GM21526 (cell line): ENCODE data around the gene PLEKHA6.
"Not testable (repeated sequence)": the region's sequence is repeated elsewhere in the genome, so short reads cannot be mapped to it uniquely, and the experiment has no call there.

Experiments
- ATAC-seq: cut with Tn5 transposase; IDR thresholded peaks from one replicate; pipeline ENCODE4 v1.9.1; 2021; ENCODE audit warnings: moderate library complexity; ENCODE audit not compliant: unreplicated experiment, low FRiP score

PLEKHA6 gene

DNA sequence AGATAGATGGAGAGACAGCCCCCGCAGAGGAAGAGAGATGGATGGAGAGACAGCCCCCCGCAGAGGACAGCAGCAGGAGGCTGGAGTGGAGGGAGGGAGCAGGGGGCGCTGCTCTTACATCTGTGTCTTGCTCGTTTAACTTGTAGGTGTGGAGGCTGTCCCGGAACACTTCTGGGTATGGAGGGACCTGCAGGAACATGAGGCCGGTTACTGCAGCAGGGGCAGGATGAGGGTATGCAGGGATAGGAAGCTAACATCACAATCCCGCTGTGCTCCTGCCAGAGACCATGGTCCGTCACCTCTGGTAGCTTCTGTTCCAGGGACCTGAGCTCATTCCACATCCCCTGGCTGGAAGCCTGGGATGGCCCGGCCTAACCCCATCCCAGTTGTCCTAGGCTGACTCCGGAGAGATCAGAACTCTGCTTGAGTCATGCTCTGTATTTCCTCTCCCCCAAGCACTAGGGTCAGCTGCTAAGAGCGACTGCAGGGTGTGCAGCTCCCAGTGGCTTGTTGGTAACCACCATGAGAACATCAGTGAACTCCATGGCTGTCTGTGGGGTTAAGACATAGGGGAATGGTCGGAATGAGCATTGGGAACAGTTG, 109.2 kb downstream of the PLEKHA6 start:
- no peak for ATAC-seq

DNA sequence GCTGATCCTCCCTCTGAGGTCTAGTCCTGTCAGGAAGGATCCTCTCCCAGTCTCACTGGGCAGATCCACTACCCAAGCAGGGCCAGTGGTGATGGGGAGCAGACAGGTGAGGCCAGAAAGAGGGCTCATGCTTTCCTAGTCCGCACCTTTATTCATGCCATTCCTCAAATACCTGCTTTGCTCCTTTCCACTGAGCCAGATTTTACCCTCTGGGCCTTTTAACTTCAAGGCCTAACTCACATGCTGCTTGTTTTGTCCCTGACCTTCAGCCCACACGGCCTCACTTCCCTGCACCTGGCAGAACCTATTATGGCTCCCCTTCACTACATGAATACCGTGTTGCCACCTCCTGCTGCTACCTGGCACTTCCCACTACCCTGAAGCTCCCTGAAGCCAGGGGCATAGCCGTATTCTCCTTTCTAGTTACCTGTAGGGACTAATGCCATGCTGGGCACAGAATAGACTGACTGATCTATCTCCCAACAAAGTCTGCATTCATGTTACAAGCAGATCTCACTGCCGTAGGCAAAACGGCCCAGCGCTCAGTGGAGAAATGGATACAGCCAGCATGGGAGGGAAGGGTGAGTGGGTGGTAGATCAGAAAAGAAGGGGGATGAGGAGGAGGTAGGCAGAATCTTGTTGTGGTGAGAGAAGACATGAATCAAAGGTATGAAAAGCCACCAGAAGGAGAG, 109.8 kb downstream of the PLEKHA6 start:
- ATAC-seq, result no peak

DNA sequence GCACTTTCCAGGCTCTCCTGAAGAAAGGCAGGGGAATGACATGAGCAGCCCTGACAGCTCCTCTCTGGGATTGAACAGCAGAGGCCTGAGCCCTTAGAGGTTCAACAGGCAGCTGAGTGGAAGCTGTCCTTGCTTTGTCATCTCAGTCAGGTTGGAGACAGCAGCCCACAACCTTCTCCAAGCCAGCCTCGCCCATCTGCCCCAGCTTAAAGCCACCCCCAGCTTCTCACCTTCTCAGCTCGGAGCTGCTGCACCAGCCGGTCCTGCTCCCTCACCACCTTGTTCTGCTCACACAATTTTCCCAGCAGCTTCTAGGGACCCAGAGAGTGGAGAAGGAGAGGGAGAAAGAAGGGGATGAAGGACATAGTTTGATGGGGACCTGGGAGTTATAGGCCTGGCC, 110.8 kb downstream of the PLEKHA6 start:
- no peak for ATAC-seq

DNA sequence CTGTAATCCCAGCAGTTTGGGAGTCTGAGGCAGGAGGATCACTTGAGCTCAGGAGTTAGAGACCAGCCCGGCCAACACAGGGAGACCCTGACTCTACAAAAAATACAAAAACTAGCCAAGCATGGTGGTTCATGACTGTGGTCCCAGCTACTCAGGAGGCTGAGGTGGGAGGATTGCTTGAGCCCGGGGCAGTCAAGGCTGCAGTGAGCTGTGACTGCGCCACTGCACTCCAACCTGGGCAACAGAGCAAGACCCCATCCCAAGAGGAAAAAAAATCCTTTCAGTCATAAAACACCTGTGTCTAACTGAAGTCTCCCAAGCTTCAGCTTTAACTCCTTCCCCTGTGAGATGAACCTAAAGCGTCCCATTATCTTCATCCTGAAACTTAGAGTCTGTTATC, 112.9 kb downstream of the PLEKHA6 start:
- ATAC-seq, result no peak

DNA sequence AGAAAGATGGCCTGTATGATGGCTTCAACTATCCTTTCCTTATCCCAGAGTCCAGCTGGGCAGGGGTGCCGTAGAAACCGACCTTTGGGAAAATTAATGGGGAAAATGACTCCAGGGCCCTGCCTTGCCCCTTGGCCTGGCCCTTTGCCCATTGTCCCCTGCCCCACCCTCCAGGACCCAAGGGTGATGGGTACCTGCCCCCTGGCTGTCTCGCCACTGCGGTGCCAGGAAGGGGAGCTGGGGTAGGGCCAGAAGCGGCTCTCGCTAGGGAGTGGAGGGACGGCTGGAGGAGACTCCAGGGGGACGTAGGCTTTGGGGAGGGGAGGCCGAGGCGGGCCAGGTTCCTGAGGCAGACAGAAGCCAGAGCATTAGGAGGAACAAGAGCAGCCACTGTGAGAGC, 116.8 kb downstream of the PLEKHA6 start:
- ATAC-seq, result no peak

DNA sequence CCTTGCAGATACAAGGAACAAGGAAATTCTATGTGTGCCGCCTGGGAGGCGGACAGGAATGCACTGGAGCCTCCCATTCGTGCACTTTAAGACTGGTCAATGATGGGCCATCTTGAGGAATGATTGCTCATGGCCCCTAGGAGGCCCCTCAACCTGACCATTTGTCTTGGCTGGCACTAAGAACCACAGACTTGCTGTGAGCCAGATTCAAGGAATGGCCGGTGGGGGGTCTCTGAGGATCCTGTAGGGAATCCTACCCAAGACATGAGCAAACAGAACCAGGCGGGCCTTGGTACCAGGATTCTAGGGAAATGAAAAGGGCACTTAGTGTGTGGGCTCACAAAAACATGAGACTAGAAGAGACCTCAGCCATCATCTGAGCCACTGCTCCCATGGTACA, 117.8 kb downstream of the PLEKHA6 start:
- ATAC-seq, result no peak

DNA sequence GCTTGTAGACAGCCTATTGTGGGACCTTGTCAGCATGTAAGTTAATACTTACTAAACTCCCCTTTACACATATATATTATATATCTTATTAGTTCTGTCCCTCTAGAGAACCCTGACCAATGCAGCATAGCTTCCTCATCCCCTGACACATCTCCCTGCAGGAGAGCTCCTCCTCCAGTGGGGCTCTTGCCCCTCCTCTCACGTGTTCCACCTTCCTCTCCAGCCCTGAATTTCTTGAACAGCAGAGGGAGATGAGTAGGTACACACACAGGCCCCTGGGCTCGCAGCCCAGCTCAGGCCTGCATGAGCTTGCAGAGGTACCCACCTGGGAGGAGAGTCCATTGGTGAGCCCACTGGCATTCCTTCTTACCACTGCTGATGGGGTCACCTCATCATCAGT, 118.7 kb downstream of the PLEKHA6 start:
- no peak for ATAC-seq

DNA sequence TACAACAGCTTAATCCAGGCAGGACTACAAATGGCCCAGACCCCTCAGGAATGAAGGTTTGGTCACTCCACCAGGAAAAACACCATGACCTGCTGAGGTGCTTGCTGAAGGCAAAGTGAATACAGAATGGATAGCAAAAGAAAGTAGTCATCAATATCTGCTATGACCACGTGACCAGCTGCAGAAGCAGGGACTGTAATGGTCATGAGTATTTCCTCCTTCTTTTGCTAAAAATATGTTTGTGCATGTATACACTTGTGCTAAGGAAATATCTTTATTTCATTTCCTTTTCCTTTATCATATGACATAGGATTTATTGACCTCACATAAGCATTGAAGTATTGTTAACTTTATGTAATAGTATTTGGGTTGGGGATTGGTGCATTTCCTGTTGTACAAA, 119.5 kb downstream of the PLEKHA6 start:
- no peak for ATAC-seq

DNA sequence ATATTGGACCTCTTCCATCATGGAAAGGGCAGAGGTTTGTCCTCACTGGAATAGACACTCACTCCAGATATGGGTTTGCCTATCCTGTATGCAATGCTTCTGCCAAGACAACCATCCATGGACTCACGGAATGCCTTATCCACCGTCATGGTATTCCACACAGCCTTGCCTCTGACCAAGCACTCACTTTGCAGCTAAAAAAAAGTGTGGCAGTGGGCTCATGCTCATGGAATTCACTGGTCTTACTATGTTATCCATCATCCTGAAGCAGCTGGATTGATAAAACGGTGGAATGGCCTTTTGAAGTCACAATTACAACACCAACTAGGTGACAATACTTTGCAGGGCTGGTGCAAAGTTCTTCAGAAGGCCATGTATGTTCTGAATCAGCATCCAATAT, 120.3 kb downstream of the PLEKHA6 start:
- ATAC-seq, result not testable (repeated sequence)

DNA sequence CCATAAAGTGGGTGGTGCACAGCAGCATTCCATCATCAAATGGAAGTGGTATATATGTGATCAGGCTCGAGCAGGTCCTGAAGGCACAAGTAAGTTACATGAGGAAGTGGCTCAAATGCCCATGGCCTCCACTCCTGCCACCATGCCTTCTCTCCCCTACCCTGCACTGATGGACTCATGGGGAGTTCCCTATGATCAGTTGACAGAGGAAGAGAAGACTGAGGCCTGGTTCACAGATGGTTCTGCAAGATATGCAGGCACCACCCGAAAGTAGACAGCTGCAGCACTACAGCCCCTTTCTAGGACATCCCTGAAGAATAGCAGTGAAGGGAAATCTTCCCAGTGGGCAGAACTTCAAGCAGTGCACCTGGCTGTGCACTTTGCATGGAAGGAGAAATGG, 121.2 kb downstream of the PLEKHA6 start:
- ATAC-seq, result not testable (repeated sequence)

DNA sequence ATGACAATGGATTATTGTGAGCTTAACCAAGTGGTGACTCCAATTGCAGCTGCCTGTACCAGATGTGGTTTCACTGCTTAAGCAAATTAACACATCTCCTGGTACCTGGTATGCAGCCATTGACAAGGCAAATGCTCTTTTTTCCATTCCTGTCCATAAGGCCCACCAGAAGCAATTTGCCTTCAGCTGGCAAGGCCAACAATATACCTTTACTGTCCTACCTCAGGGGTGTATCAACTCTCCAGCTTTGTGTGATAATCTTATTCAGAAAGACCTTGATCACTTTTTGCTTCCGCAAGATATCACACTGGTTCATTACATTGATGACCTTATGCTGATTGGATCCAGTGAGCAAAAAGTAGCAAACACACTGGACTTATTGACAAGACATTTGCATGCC, 122.2 kb downstream of the PLEKHA6 start:
- not testable (repeated sequence) for ATAC-seq

DNA sequence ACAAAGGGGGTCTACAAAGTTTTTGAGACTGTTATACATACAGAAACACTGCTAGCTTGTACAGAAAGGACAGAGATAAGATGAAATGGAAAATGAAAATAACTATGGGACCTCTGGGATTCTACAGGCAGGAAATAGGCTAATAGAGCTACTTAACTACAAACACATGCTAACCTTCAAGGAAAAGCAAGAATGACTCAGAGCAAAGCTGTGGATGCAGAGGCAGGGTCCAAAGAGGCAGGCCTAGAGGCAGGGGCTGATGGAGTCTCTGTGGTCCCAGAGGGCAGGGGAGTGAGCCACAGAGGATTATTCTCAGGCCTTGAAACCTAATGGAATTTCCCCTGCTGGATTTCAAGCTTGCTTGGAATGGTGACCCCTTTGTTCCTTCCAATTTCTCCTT, 127.2 kb downstream of the PLEKHA6 start:
- ATAC-seq, result no peak

DNA sequence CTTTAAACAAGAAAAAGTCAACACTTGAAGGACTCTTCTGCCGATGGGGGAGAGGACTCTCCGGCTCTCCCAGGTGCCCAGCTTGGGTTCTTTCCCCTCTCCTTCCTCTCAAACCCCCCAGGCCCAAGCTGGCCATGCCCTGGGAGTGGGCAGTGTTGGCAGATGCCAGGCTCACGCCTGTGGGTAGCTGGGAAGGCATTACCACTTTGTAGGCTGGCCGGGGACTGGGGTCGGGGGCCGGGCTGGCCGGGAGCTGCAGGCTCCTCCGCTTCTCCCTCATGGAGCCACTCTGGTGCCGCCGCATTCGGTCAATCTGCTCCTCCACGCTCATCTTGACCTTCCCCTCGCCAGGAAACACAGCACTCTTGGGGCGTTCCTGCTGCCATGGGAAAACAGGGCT, 129.5 kb downstream of the PLEKHA6 start:
- no peak for ATAC-seq

DNA sequence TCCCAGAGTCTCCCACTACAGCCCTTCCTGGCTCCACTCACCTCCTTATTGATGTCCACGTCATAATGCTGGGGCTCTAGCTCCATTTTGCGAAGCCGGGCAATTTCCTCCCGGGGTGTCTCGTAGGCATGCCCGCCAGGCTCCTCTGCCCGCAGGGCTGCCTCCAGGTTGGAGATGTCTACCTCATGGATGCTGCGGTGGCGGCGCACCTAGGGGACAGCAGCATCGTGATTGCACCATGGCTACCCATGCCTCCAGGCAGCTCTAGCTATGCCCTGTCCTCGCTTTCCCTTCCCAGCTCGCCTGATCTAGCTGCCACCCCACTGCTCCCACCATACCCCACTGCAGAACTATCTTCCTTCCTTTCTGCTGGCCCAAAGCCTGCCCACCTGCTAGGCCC, 130.8 kb downstream of the PLEKHA6 start:
- ATAC-seq, result no peak

DNA sequence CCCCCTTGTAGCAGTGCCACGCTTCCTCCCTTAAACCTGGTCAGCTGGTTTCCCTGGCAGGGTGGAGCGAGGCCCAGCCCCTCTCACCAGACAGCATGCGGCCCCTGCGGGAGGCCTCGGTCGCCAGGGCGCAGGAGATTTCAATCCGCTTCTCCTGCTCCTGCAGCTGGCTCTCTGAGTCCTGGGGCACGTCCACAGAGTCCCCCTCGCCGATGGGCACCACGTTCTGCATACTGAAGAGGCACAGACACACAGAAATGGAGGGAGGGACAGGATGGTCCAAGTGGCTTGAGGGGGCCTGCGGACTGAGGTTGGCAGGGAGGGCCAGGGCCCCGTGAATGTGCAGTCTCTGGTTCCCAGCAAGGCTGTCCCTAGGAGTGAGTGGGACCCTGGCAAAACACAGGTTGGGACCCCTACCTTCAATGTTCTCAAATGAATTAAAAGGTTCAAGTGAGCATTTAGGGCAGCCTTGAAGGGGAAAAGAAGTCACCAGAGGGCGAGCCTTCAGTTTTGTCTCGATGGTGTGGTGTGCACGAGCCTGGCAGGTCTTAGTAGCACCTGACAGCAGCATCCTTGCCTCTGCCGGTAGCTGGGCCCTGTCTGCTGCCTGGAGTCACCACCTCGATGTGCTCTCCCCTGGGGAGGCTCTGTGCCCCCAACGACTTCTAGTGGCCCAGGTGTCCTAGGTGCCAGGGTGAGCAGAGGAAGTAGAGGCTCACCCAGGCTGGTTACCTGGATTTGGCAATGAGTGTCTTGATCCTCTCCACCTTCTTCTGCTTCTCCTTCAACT, 131.5 kb downstream of the PLEKHA6 start:
- ATAC-seq, result no peak

DNA sequence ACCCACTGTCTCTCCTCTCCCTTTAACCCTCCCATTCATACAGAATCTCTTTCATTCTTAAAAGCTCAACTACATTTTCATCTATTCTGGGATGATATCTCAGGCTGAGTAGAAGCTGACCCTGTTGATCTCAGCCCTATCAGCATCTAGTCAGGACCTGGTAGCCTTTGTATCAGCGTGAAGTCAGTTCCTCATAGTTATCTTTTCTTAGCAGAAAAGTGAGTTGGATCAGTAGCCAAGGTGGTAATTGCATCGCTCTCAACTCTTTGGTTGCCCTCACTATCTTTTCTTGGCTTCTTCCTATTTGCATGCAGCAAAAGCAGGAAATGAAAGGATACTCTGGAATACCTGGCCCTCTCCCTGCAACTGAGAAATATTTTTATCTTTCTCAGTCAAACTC, 132.4 kb downstream of the PLEKHA6 start:
- ATAC-seq, result no peak

DNA sequence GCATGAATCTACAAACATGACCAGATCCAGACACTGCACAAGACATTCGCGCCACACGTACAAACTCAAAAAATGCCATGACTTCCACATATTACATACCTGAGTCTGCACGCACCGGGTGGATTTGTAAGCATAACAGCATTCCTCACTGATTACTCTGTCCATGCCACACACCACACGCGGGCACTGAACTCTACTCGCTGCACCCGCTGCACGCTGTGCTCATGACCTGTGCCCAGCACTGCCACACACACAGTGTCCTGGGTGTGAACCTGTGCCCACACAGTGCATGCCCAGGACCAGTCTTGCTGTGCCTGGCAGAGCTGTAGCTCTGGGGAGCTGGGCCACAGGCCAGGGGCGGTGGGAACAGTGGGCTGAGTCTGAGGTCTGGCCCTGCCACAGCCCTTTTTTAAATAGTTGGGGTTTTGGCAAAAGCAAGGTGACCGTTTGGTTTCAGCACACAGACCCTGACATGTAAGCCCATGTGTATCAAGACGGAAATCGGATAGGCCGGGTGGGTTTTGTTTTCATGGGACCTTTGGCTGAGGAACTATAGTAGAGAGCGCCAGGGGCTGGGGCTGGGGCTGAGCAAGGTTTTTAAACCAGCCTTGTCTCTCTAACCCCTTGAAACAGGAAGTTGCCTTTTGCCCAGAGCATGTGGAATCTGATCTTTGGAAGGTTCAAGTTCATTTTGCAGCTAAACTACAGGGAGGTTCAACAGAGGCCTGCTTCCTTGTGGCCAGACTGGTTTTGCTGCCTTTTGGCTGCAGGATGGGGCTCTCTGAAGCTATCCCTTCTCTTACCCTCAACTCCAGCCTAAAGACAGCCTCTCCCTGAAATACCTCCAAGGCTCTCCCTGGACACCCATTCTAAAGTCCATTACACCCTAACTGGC, 133.6 kb downstream of the PLEKHA6 start:
- no peak for ATAC-seq

DNA sequence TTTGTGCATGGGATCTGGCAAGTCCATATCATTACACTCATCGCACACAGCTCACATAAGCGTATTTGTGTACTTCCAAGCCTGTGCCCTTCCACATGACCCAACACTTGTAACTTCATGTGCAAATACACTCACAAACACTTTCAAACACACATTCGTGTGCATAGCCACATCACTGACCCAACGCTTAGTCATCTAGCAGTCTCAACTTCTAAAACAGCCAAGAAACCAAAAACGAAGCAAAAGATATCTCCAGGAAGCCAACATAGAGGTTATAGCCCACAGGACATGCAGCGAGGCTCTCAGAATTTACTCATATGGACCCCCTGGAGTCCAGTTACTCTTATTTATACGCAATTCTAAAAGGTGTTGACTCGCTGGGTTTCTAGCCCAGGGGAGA, 135.1 kb downstream of the PLEKHA6 start:
- no peak for ATAC-seq

DNA sequence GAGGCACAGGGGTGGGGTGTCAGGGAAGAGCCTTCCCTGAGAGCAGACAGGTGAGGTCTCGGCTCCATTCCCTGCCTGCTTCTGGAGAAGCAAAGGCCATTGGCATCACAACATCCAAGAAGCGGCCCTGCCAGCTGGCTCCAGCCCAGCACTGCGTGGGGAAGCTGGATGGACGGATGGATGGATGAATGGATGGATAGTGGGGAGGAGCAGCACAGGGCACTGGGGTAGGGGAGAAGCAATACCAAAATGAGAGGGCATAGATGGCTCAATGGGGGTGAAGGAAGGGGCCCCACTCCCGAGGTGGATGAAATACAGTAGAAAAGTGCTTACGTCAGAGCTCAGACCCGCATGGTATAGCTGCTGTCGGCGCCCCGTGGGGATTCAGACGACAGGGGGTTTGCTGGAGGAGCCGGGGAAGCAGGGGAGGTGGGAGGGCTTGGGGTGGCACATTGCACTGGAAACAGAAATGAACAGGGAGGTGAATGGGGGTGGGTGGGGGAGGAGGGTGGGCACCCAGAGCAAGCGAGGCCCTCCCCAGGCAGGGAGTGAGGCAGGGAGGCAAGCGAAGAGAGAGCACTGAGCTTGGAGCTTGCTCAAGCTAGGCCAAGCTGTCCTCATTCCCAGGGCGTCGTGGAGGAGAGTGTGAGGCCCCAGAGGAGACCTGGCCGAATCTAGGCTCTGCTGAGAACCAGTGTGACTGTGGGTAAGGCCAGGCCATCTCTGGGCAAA, 136.4 kb downstream of the PLEKHA6 start:
- no peak for ATAC-seq

DNA sequence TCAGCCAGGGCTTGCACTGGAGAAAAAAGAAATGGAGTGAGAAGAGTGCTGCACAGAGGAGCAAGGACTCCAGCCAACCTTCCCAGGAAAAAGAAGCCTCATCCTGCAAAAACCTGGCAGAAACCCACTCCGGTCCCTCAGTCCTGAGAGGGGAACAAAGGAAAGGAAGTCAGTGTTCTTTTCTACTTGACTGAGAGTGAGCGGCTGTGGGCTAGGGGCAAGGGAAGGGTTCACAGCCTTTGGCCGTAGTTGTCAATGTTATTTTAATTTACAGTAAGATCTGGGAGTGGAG, 137.0 kb downstream of the PLEKHA6 start:
- ATAC-seq, result no peak
